GM23338 (cell line): ENCODE measurements around the gene MEN1. TPM values are rescaled to one million over a fixed set of nuclear protein-coding genes. Genes with fewer than 3 reads are reported as not detected.
A peak's percentile ranks its signal among the peaks of the same experiment; 100 is the strongest.

Source experiments
- ATAC-seq: fragments of 200-7000 bp; cut with Tn5 transposase; 3 replicates; pipeline ENCODE4 v1.9.1; 2020
- DNase-seq: peaks from one replicate; pipeline ENCODE4 v3.0.0-alpha.2; 2015; ENCODE audit warnings: low spot score
- H2AFZ ChIP-seq: fragments of 200-600 bp; sonication (generic); 2 replicates; pipeline ENCODE4 v1.8.0; 2016; ENCODE audit warnings: antibody characterized with exemption, mild to moderate bottlenecking, moderate library complexity
- H3F3A ChIP-seq: fragments of 200-600 bp; sonication (generic); replicated peaks from 2 replicates; pipeline ENCODE4 v1.8.0; 2017; ENCODE audit warnings: antibody characterized with exemption, mixed run types, low read depth
- H3K27ac ChIP-seq: fragments of 200-600 bp; sonication (generic); 2 replicates; pipeline ENCODE4 v1.6.1; 2016; ENCODE audit warnings: low read depth
- H3K27me3 ChIP-seq: fragments of 200-600 bp; sonication (generic); 2 replicates; pipeline ENCODE4 v1.8.0; 2016; ENCODE audit warnings: mild to moderate bottlenecking, mixed run types, moderate library complexity; ENCODE audit not compliant: insufficient read depth
- H3K36me3 ChIP-seq: fragments of 200-600 bp; sonication (generic); 2 replicates; pipeline ENCODE4 v1.8.0; 2016; ENCODE audit warnings: mild to moderate bottlenecking; ENCODE audit not compliant: insufficient read depth
- H3K4me1 ChIP-seq: fragments of 200-600 bp; sonication (generic); 2 replicates; pipeline ENCODE4 v1.8.0; 2016; ENCODE audit warnings: mild to moderate bottlenecking, moderate library complexity; ENCODE audit not compliant: insufficient read depth
- H3K4me2 ChIP-seq: fragments of 200-600 bp; sonication (generic); 2 replicates; pipeline ENCODE4 v1.7.1; 2017; ENCODE audit warnings: mixed run types
- H3K4me3 ChIP-seq: fragments of 200-600 bp; sonication (generic); 2 replicates; pipeline ENCODE4 v1.6.1; 2016; ENCODE audit warnings: mixed run types
- H3K79me2 ChIP-seq: fragments of 200-600 bp; sonication (generic); replicated peaks from 2 replicates; pipeline ENCODE4 v1.8.0; 2017; ENCODE audit warnings: mild to moderate bottlenecking; ENCODE audit not compliant: insufficient read depth
- H3K9me2 ChIP-seq: fragments of 200-600 bp; sonication (generic); 2 replicates; pipeline ENCODE4 v1.8.0; 2017; ENCODE audit not compliant: insufficient read depth
- H4K20me1 ChIP-seq: fragments of 200-600 bp; sonication (generic); replicated peaks from 2 replicates; pipeline ENCODE4 v1.8.0; 2017; ENCODE audit warnings: mild to moderate bottlenecking; ENCODE audit not compliant: insufficient read depth
- H3K27ac Mint-ChIP-seq: 2 replicates; pipeline ENCODE4 v1.8.0; 2020; ENCODE audit warnings: inconsistent platforms, mild to moderate bottlenecking, moderate library complexity, mixed read lengths
- H3K27me3 Mint-ChIP-seq: 3 replicates; pipeline ENCODE4 v1.8.0; 2022; ENCODE audit warnings: low read depth, mild to moderate bottlenecking, moderate library complexity, mixed read lengths, inconsistent platforms; ENCODE audit not compliant: insufficient read depth, poor library complexity
- H3K36me3 Mint-ChIP-seq: 3 replicates; pipeline ENCODE4 v1.8.0; 2021; ENCODE audit warnings: low read depth, mild to moderate bottlenecking, inconsistent platforms, moderate library complexity, mixed read lengths
- H3K4me1 Mint-ChIP-seq: 3 replicates; pipeline ENCODE4 v1.8.0; 2020; ENCODE audit warnings: mild to moderate bottlenecking, inconsistent platforms, mixed read lengths
- H3K4me3 Mint-ChIP-seq: 3 replicates; pipeline ENCODE4 v1.8.0; 2021; ENCODE audit warnings: moderate library complexity, mild to moderate bottlenecking, inconsistent platforms, mixed read lengths
- H3K9me3 Mint-ChIP-seq: 3 replicates; pipeline ENCODE4 v1.8.0; 2020; ENCODE audit warnings: moderate library complexity, mild to moderate bottlenecking, inconsistent platforms, mixed read lengths
- CREB1 ChIP-seq: fragments of 250-450 bp; sonication (Bioruptor Pico); IDR thresholded peaks from 2 replicates; pipeline ENCODE4 v1.5.0; 2020; ENCODE audit warnings: low read depth, mild to moderate bottlenecking, moderate library complexity
- EZH2 ChIP-seq: fragments of 200-600 bp; sonication (generic); IDR thresholded peaks from one replicate; pipeline ENCODE4 v1.8.0; 2017; ENCODE audit warnings: antibody characterized with exemption, mild to moderate bottlenecking, low read depth; ENCODE audit not compliant: unreplicated experiment
- EZH2phosphoT487 ChIP-seq: fragments of 200-600 bp; sonication (generic); IDR thresholded peaks from one replicate; pipeline ENCODE4 v1.8.1; 2018; ENCODE audit warnings: antibody characterized with exemption; ENCODE audit not compliant: unreplicated experiment
- JUNB ChIP-seq: IDR thresholded peaks from one replicate; pipeline ENCODE4 v1.6.1; 2016; ENCODE audit warnings: antibody characterized with exemption; ENCODE audit not compliant: unreplicated experiment
- NANOG ChIP-seq: IDR thresholded peaks from 2 replicates; pipeline ENCODE4 v1.6.1; 2016; ENCODE audit warnings: antibody characterized with exemption, borderline replicate concordance
- POLR2AphosphoS5 ChIP-seq: IDR thresholded peaks from 2 replicates; pipeline ENCODE4 v1.6.1; 2016; ENCODE audit warnings: antibody characterized with exemption, low read depth
- REST ChIP-seq: IDR thresholded peaks from one replicate; pipeline ENCODE4 v1.6.1; 2018; ENCODE audit warnings: antibody characterized with exemption; ENCODE audit not compliant: unreplicated experiment
- STAT1 ChIP-seq: IDR thresholded peaks from one replicate; pipeline ENCODE4 v1.6.1; 2016; ENCODE audit warnings: antibody characterized with exemption; ENCODE audit not compliant: unreplicated experiment
- ZNF114 ChIP-seq: fragments of 250-450 bp; sonication (Bioruptor Pico); IDR thresholded peaks from 2 replicates; pipeline ENCODE4 v1.5.0; 2020; ENCODE audit warnings: mild to moderate bottlenecking, moderate library complexity
- ZNF331 ChIP-seq: fragments of 250-450 bp; sonication (Bioruptor Pico); IDR thresholded peaks from 2 replicates; pipeline ENCODE4 v1.5.0; 2020; ENCODE audit warnings: low read depth, mild to moderate bottlenecking, moderate library complexity
- polyA plus RNA-seq: library from polyadenylated mRNA; unstranded; fragments of >200 nt; fragmentation: Nextera tagmentation; extraction: Ambion mirVana; gene quantifications from 2 replicates; pipeline ENCODE4 v1.2.1, GENCODE V29; 2016
- total RNA-seq: library from RNA; depleted of rRNA; stranded (reverse); fragments of >200 nt; shearing (Covaris generic); gene quantifications from 2 replicates; pipeline ENCODE4 v1.2.3, GENCODE V29; 2014
- TF ChIP-seq, protein P1 (sequence below): IDR thresholded peaks from 2 replicates; pipeline ENCODE4 v1.6.1; 2016; ENCODE audit warnings: antibody characterized with exemption

The MEN1 gene
- total and polyA plus RNA-seq, 2 experiments from 2014 or later = 31.6 to 45.2 TPM

DNA sequence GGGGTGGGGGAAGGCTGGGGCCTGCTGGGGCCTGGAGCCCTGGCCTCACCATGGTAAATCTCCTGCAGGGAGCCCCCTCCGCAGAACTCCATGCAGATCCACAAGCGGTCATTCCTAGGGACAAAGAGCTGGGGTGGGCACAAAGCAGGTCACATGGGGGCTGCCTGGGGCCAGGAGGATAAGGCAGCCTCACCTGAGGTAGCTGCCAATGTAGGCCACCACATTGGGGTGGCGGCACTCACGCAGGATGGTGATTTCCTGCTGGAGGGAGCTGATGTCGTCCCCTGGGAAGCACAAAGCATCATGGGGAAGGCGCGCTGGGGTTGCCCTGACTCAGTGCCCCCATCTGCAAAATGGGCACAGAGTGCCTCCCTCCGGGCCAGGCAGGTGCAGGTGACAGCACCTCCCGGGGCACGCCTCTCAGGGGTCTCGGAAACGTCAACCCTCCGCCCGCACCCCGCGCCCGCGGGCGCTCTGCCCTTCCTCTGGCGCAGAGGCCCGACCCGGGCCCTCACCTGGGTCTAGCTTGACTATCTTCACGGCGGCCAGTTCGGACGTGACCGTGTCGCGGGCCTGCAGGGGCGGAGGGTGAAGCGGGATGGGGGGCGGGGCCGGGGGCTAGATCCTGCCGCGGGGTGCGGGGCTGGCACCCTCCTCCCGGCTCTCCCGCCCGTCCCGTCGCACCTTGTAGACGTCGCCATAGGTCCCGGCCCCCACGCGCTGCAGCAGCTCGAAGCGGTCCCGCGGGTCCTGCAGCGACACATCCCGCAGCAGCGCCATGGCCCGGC is 7.8 kb downstream of the MEN1 start:
- Mint-ChIP-seq H3K27ac (no peak overlapping the region), H3K4me3 (peak overlapping the region; percentile 69), H3K36me3 (peaks cover 17% of the 10 kb centered on the region), H3K27me3 (peaks cover 10% of the 10 kb centered on the region), H3K4me1 (peaks cover 14% of the 10 kb centered on the region), H3K9me3 (no peaks in the 10 kb centered on the region)
- H3F3A ChIP-seq = peaks cover 8% of the 10 kb centered on the region; the same call in 1 of the 2 replicates
- H2AFZ ChIP-seq = peak overlapping the region; percentile 76
- DNase-seq = peak; percentile 17
- H3K9me2 ChIP-seq = no peaks in the 10 kb centered on the region
- no peaks in the 10 kb centered on the region for H3K79me2 ChIP-seq
- peaks cover 4% of the 10 kb centered on the region; the same call in 1 of the 2 replicates for H3K4me1 ChIP-seq
- no peak overlapping the region for H3K27ac ChIP-seq
- peak overlapping the region; percentile 65 for H3K4me3 ChIP-seq
- peak overlapping the region; percentile 78 for H3K4me2 ChIP-seq
- ATAC-seq = peak; percentile 5; the same call in 2 of the 3 replicates
- 0 out of 2 replicates have a peak, but pooled peaks cover 3% of the 10 kb centered on the region for H4K20me1 ChIP-seq
- no peak for TF ChIP-seq EZH2
- TF ChIP-seq CREB1 (CRISPR knock-in tag) = 0 out of 2 replicates have a peak, but pooled peaks have one; percentile 4
- TF ChIP-seq, protein P1, sequence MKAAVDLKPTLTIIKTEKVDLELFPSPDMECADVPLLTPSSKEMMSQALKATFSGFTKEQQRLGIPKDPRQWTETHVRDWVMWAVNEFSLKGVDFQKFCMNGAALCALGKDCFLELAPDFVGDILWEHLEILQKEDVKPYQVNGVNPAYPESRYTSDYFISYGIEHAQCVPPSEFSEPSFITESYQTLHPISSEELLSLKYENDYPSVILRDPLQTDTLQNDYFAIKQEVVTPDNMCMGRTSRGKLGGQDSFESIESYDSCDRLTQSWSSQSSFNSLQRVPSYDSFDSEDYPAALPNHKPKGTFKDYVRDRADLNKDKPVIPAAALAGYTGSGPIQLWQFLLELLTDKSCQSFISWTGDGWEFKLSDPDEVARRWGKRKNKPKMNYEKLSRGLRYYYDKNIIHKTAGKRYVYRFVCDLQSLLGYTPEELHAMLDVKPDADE = no peak
- TF ChIP-seq NANOG = no peak
- TF ChIP-seq EZH2phosphoT487 = no peak
- TF ChIP-seq STAT1 = no peak
- TF ChIP-seq ZNF114 (CRISPR knock-in tag) = no peak
- TF ChIP-seq POLR2AphosphoS5 = no peak
- H3K27me3 ChIP-seq = no peaks in the 10 kb centered on the region
- no peaks in the 10 kb centered on the region for H3K36me3 ChIP-seq

DNA sequence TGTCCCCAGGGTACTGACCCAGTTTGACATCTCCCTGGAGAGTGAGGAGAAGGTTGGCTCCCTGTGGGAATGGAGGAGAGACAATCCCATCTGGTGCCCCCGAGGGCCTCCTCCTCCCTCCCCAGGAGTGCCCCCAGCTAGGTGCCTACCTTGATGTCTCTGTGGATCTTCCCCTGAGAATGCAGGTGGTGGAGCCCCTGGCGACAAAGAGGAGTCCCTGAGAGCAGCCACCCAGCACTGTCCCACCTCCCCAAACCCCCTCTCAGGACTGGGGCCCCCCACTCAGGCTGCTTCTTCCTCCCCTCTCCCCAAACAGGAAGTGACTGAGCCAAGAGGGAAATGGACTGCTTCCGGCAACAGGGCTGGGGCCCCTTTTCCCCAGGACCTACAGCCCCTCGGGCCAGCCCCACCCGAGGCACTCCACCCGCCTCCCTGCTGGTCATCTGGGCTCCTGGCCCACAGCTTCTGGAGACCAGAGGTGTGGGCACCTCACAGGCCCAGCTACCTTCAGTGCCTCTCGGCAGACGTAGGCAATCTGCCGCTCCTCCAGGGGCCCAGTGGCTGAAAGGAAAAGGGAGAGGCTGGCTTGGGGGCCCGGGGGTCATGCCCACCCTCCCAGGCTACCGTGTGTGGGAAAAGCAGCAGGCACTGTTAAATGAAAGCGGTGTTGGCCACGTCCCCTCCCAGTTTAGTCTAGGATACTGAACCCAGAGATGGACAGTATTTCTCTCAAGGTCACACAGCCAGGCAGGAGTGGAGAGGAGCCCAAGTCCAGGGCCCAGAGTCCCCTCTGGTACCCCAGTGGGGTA is 8.6 kb downstream of the MEN1 start:
- H3K4me3 ChIP-seq = peak overlapping the region; percentile 65
- ATAC-seq = no peak
- no peak overlapping the region for H2AFZ ChIP-seq
- no peak for TF ChIP-seq POLR2AphosphoS5
- TF ChIP-seq STAT1 = no peak
- no peak for TF ChIP-seq JUNB
- TF ChIP-seq ZNF114 (CRISPR knock-in tag) = no peak
- no peak for TF ChIP-seq EZH2
- no peak for TF ChIP-seq NANOG
- no peak for TF ChIP-seq REST
- TF ChIP-seq ZNF331 (CRISPR knock-in tag) = no peak

More for the DNA sequence above, 8.6 kb downstream of the MEN1 start:
- Histone ChIP-seq H3K36me3 (no peaks in the 10 kb centered on the region), H3K79me2 (no peaks in the 10 kb centered on the region), H3K27me3 (no peaks in the 10 kb centered on the region), H3K27ac (no peak overlapping the region), H3K4me1 (peaks cover 4% of the 10 kb centered on the region; the same call in 1 of the 2 replicates), H3K9me2 (no peaks in the 10 kb centered on the region), H4K20me1 (0 out of 2 replicates have a peak, but pooled peaks cover 3% of the 10 kb centered on the region), H3F3A (peaks cover 8% of the 10 kb centered on the region; the same call in 1 of the 2 replicates), H3K4me2 (no peak overlapping the region; the same call in 1 of the 2 replicates)
- Mint-ChIP-seq H3K4me1 (peaks cover 14% of the 10 kb centered on the region), H3K9me3 (no peaks in the 10 kb centered on the region), H3K27me3 (peaks cover 4% of the 10 kb centered on the region), H3K36me3 (peaks cover 10% of the 10 kb centered on the region), H3K27ac (no peak overlapping the region), H3K4me3 (peak overlapping the region; percentile 69)
- DNase-seq = no peak
